BE2C (cell line): ENCODE measurements around the gene NRL.
A peak's percentile ranks its signal among the peaks of the same experiment; 100 is the strongest.

Source experiments
- DNase-seq: peaks from one replicate; pipeline ENCODE4 v3.0.0-alpha.2; 2020
- H3K27me3 ChIP-seq: fragments of 250-450 bp; sonication (Bioruptor Pico); 2 replicates; pipeline ENCODE4 v1.5.1; 2020; ENCODE audit warnings: mild to moderate bottlenecking
- H3K36me3 ChIP-seq: fragments of 250-450 bp; sonication (Bioruptor Pico); 2 replicates; pipeline ENCODE4 v1.5.1; 2020; ENCODE audit warnings: mild to moderate bottlenecking
- H3K4me1 ChIP-seq: fragments of 250-450 bp; sonication (Bioruptor Pico); 2 replicates; pipeline ENCODE4 v1.5.1; 2020
- H3K4me3 ChIP-seq: 2 replicates; pipeline ENCODE4 v1.5.1; 2011; ENCODE audit warnings: low read depth, low read length
- H3K9me3 ChIP-seq: fragments of 250-450 bp; sonication (Bioruptor Pico); 2 replicates; pipeline ENCODE4 v1.5.1; 2020
- CTCF ChIP-seq: IDR thresholded peaks from 2 replicates; pipeline ENCODE4 v1.5.1; 2012; ENCODE audit warnings: mild to moderate bottlenecking, low read depth, low read length

Gene NRL

DNA sequence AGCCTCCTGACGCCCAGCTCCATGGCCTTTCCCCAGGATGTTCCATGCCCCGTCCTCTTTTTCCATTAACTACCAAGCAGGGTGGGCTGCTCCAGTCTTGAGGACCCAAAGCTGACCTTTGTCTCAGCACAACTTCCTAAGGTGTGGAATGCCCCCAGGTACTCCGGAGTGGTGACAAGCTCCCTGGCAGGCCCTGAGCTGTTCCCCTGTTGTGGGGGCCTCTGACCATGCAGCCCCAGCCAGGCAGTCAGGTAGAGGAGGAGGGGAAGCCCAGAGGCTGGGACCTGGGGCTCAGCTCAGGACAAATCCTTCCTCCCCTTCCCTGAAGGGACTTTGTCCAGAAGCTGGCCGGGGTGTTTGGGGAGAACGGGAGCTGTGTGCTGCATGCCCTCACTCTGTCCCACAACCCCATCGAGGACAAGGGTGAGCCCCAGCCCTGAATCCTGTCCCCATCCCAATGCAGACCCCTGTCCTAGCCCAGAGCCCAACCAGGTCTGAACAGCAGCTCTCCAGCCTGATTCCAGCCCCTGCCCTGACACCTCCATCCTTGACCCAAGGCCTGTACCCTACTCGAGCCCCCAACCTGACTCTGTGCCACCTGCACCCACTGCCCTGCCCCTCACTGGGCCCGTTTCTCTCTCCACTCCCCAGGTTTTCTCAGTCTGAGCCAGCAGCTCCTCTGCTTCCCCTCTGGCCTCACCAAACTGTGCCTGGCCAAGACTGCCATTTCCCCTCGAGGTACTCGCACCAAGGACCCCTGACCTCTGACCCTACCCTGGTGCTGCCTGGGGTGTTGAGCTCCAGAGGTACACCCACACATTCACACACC is 58.6 kb downstream of the NRL start:
- no peak for TF ChIP-seq CTCF
- H3K27me3 ChIP-seq: no peaks in the 10 kb centered on the region
- no peaks in the 10 kb centered on the region for H3K36me3 ChIP-seq
- DNase-seq: no peak
- H3K4me1 ChIP-seq: peaks cover 2% of the 10 kb centered on the region; the same call in 1 of the 2 replicates
- no peaks in the 10 kb centered on the region for H3K9me3 ChIP-seq
- no peak overlapping the region for H3K4me3 ChIP-seq

DNA sequence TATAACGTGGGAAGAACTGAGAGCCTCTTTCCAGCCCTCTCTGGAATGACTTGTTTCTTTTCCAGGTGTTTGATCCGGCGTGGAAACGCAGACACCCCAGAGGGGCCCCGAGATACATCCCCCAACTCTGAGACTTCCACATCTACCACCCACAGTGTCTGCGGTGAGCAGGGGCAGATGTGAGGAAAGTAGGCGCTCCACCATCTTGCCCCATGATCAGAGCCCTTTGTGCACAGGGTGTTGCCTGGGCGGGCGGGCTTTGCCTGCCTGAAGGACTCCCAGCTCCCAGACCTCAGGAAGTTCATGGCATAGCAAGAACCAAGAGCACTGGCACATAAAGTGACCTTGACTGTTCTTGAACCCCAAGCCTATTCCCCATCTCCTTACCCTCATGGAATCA is 60.1 kb downstream of the NRL start:
- no peak for TF ChIP-seq CTCF
- Histone ChIP-seq H3K4me3 (no peak overlapping the region), H3K4me1 (peaks cover 2% of the 10 kb centered on the region; the same call in 1 of the 2 replicates), H3K27me3 (no peaks in the 10 kb centered on the region), H3K9me3 (no peaks in the 10 kb centered on the region), H3K36me3 (no peaks in the 10 kb centered on the region)
- no peak for DNase-seq

DNA sequence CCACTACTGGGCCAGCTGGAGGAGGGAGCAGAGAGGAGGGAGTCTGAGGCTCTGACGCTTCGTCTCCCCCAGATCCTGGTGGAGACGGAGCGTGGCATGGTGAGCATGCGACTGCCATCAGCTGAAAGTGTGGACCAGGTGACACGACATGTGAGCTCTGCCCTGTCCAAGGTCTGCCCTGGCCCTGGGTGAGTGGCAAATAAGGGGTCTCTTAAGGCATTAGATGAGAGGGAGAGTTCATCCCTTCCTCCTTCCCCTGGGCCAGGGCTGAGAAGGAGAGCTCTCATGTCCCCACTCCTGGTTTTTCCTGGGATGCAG is 60.5 kb downstream of the NRL start:
- no peak overlapping the region for H3K4me3 ChIP-seq
- no peaks in the 10 kb centered on the region for H3K27me3 ChIP-seq
- peaks cover 2% of the 10 kb centered on the region; the same call in 1 of the 2 replicates for H3K4me1 ChIP-seq
- no peak for DNase-seq
- TF ChIP-seq CTCF: no peak
- H3K9me3 ChIP-seq: no peaks in the 10 kb centered on the region
- H3K36me3 ChIP-seq: no peaks in the 10 kb centered on the region

- TF ChIP-seq CTCF: no peak
- peaks cover 2% of the 10 kb centered on the region; the same call in 1 of the 2 replicates for H3K4me1 ChIP-seq
- H3K36me3 ChIP-seq: no peaks in the 10 kb centered on the region
- no peak for DNase-seq
- H3K27me3 ChIP-seq: no peaks in the 10 kb centered on the region
- H3K4me3 ChIP-seq: no peak overlapping the region
- no peaks in the 10 kb centered on the region for H3K9me3 ChIP-seq
These were observed 61.0 kb downstream of the NRL start for GRCh38 chr14:24053548-24054323.

DNA sequence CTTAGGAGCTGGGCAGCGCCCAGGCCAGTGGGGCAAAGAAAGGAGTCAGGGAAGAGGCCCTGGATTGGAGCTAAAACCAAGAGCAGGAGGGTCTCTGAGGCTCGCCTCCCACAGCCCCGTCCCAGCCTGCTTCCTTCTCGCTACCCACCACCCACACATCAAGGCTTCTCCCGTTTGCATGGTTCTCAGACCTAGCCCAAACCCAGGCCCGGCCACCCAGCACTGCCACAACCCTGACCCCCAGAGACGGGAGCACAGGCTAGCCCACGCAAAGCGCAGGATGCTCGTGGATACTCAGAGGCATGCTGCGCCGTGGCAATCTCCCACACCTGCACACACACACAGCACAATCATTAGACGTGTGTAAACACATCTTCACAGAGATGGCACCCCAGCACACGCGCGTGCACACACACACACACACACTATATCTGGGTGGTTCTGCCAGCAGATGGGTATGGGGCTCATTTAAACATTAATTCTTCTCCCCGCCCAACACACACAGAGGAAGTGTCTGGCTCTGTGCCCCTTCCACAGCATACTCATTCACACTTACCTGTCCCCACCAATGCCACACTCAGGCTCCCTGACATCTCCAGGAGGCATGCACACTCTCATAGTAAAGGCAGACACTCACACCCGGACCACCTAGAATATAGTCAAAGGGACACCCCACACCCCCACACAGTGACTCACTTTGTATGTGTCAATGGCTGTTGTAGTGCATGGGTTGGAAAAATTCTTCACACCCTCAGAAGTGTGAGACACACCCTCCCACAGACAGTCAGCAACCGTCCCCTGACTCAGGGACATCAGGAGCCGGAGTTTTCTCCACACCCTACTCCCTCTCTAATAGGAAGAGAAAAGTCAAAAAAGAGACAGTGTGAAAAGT is 61.8 kb downstream of the NRL start:
- H3K36me3 ChIP-seq: no peaks in the 10 kb centered on the region
- no peaks in the 10 kb centered on the region for H3K27me3 ChIP-seq
- peak overlapping the region; percentile 83 for H3K4me3 ChIP-seq
- no peak for DNase-seq
- no peaks in the 10 kb centered on the region for H3K9me3 ChIP-seq
- no peak for TF ChIP-seq CTCF
- H3K4me1 ChIP-seq: 0 out of 2 replicates have a peak, but pooled peaks cover 2% of the 10 kb centered on the region
